ENCODE measurements around the gene CUTC. TPM values are rescaled to one million over a fixed set of nuclear protein-coding genes. Genes with fewer than 3 reads are reported as not detected.
A peak's percentile ranks its signal among the peaks of the same experiment; 100 is the strongest.

Gene CUTC
- total RNA-seq, 2 experiments from 2014 or later = 29.9 to 41.6 TPM

GRCh38 chr10:99775850-99776249 is 43.8 kb downstream of the CUTC start:
- POLR2A ChIA-PET = interaction anchor here (0.6 to 0.7 kb wide), 2 partner anchors 45 to 317 kb away, joined by 3 to 5 read pairs; no protein-coding TSS in a partner anchor
- BruUV-seq (replicated peaks) = no TSS peak
- H3K4me2 ChIP-seq (ENCODE audit: low read length) = no peak overlapping the region

GRCh38 chr10:99777918-99778714 is 46.1 kb downstream of the CUTC start:
- no peaks in the 10 kb centered on the region for H3K9me3 ChIP-seq (ENCODE audit: low read length)
- intact Hi-C loops (cut with micrococcal nuclease; ENCODE audit: unreplicated experiment) = loop anchor here (2.0 kb wide), 1 partner anchor 45 kb away; the partner anchor contains the start of genes COX15 and CUTC
- peaks cover 36% of the 10 kb centered on the region for H3K4me1 ChIP-seq (ENCODE audit: insufficient read depth, low read length, poor library complexity, severe bottlenecking)
- POLR2A ChIA-PET = interaction anchor here (0.7 to 1.0 kb wide), 2 partner anchors 36 to 46 kb away, joined by 3 read pairs; no protein-coding TSS in a partner anchor
- H3K9me2 ChIP-seq (ENCODE audit: insufficient read depth, low read length) = no peaks in the 10 kb centered on the region
- no peaks in the 10 kb centered on the region for H3K36me3 ChIP-seq (ENCODE audit: insufficient read depth, low read length)
- peak overlapping the region; percentile 46 for H3K4me3 ChIP-seq (ENCODE audit: low read depth, low read length, poor library complexity, severe bottlenecking)
- no TSS peak for BruUV-seq (replicated peaks)
- no peaks in the 10 kb centered on the region for H3K79me2 ChIP-seq (ENCODE audit: insufficient read depth, low read depth, low read length)
- H2AFZ ChIP-seq (ENCODE audit: low read length) = peak overlapping the region; percentile 93
- CTCF ChIA-PET (ENCODE audit: unreplicated experiment) = no interaction called here
- H4K20me1 ChIP-seq (ENCODE audit: insufficient read depth, low read length) = no peaks in the 10 kb centered on the region
- TF ChIP-seq EZH2phosphoT487 (IDR thresholded peaks at IDR 0.05; ENCODE audit: borderline replicate concordance, low read depth, low read length) = no peak
- peak; percentile 26; the same call in 1 of the 2 replicates for TF ChIP-seq CTCF (conservative IDR thresholded peaks at IDR 0.05; ENCODE audit: low read length)
- peak overlapping the region; percentile 65 for H3K4me2 ChIP-seq (ENCODE audit: low read length)
- peak; percentile 74 for DNase-seq (ENCODE audit: low spot score)
- H3K27ac ChIP-seq (ENCODE audit: low read depth, low read length, poor library complexity, severe bottlenecking) = peak overlapping the region; percentile 43

More at GRCh38 chr10:99775850-99776249, 43.8 kb downstream of the CUTC start:
- H3K27ac ChIP-seq (ENCODE audit: low read depth, low read length, poor library complexity, severe bottlenecking) = no peak overlapping the region
- no peak overlapping the region for H3K4me3 ChIP-seq (ENCODE audit: low read depth, low read length, poor library complexity, severe bottlenecking)
- no peaks in the 10 kb centered on the region for H3K9me3 ChIP-seq (ENCODE audit: low read length)
- TF ChIP-seq EZH2phosphoT487 (IDR thresholded peaks at IDR 0.05; ENCODE audit: borderline replicate concordance, low read depth, low read length) = no peak
- TF ChIP-seq CTCF (conservative IDR thresholded peaks at IDR 0.05; ENCODE audit: low read length) = no peak
- H2AFZ ChIP-seq (ENCODE audit: low read length) = peak overlapping the region; percentile 92; the same call in 1 of the 2 replicates
- no peaks in the 10 kb centered on the region for H3K36me3 ChIP-seq (ENCODE audit: insufficient read depth, low read length)
- CTCF ChIA-PET (ENCODE audit: unreplicated experiment) = no interaction called here
- peaks cover 36% of the 10 kb centered on the region for H3K4me1 ChIP-seq (ENCODE audit: insufficient read depth, low read length, poor library complexity, severe bottlenecking)
- intact Hi-C loops (cut with micrococcal nuclease; ENCODE audit: unreplicated experiment) = no loop called here
- no peaks in the 10 kb centered on the region for H4K20me1 ChIP-seq (ENCODE audit: insufficient read depth, low read length)
- DNase-seq (ENCODE audit: low spot score) = no peak
- H3K9me2 ChIP-seq (ENCODE audit: insufficient read depth, low read length) = no peaks in the 10 kb centered on the region
- H3K79me2 ChIP-seq (ENCODE audit: insufficient read depth, low read depth, low read length) = no peaks in the 10 kb centered on the region

Data from OCI-LY7 (cell line).